Stimulated activated CD8-positive, alpha-beta memory T cell treated with anti-CD3 and anti-CD28 coated beads, Interleukin-12 subunit alpha, Interleukin-12 subunit beta, amount 100 ng/mL, for 24 hours (primary cell): ENCODE measurements around the gene ACTL9.
"Not testable (repeated sequence)": the region's sequence is repeated elsewhere in the genome, so short reads cannot be mapped to it uniquely, and the experiment has no call there.

Source experiments
- DNase-seq: peaks from one replicate; pipeline ENCODE4 v3.0.0-alpha.2; 2020; ENCODE audit errors: extremely low read depth

ACTL9 gene

DNA sequence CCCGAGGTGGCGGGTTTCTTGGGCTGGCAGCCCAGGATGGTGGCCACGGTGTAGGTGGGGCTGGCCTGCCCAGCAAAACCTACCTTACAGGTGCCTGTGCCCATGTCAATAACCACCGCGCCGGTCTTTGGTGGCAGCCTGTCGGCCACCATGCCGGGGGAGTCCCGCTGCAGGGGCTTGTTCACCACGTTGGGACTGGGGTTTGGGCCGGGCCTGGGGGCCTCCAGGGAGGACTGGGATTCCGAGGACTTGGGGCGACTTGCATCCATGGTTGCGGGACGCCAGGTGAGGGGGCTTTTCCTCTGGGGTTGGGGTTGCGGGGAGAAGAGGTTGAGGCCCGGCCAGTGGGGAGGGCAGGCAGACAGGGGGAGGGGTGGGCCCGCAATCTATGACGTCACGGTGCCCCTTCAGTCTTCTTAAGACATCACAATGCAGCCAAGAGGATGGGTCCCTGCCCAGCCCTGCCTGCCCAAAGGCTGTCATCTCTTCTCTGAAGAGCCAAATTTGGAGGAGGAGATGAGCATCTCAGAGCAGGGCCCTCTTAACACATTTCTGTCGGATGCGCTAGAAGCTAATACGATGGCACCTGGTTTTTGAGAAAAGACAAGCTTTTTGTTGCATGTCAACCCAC lies at the start of gene ACTL9:
Gene ACTL9 (minus strand): TSS at position 363 of the 631 bp plus-strand sequence. CDS start 94 bp downstream, at position 269.
- DNase-seq, result no peak

GRCh38 chr19:8739291-8740065 lies 40.9 kb upstream of the ACTL9 start:
- DNase-seq, result not testable (repeated sequence)

- DNase-seq, result no peak
Measured at GRCh38 chr19:8738377-8738776, 39.8 kb upstream of the ACTL9 start.

DNA sequence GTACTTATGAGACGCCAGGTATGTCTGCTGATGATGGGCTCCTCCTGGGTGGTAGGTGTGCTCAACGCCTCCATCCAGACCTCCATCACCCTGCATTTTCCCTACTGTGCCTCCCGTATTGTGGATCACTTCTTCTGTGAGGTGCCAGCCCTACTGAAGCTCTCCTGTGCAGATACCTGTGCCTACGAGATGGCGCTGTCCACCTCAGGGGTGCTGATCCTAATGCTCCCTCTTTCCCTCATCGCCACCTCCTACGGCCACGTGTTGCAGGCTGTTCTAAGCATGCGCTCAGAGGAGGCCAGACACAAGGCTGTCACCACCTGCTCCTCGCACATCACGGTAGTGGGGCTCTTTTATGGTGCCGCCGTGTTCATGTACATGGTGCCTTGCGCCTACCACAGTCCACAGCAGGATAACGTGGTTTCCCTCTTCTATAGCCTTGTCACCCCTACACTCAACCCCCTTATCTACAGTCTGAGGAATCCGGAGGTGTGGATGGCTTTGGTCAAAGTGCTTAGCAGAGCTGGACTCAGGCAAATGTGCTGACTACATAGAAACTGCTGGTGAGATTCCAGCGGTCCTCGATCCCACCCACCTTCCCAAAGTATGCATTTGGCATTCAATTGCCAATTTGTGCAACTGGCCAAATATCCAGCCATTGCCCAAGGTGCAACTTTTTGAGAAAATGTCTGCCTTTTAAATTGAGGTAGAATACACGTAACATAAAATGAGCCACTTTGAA lies 33.0 kb upstream of the ACTL9 start:
- no peak for DNase-seq

DNA sequence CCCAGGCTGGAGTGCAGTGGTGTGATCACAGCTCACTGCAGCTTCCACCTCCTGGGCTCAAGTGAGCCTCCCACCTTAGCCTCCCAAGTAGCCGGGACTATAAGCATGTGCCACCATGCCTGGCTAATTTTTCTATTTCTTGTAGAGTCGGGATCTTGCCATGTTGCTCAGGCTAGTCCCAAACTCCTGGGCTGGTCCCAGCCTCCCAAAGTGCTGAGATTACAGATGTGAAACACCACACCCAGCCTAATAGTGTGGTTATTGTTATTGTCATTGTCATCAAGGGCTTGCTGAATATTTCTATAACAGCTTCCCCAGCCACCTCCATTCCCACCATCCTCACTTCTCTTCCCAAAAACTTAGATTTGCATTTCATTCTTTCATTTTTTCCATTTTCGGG lies 25.7 kb upstream of the ACTL9 start:
- no peak for DNase-seq

GRCh38 chr19:8722032-8722431 lies 23.4 kb upstream of the ACTL9 start:
- no peak for DNase-seq

DNA sequence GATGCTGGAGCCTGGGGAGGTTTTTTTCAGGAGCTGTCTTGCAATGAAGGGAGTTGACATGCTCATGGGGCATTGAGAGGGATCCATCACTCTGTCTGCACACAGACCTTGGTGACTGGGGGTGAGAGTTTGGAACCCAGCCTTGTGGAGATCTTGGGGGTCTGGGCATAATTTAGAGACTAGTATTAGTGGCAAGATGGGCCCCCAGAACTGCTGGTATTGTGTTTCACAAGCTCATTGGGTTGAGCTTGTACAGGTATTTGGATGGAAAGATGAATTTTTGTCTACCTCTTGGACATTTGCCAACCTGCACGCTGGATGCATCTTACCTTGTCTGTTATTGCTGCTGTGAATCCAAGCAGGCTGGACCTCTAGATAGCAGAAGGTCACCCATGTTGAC lies 22.7 kb upstream of the ACTL9 start, which contains the start of gene OR2Z1:
Gene OR2Z1 (plus strand): TSS at position 301 of the 400 bp plus-strand sequence. CDS start 9,395 bp downstream, outside the sequence.
- no peak for DNase-seq

DNA sequence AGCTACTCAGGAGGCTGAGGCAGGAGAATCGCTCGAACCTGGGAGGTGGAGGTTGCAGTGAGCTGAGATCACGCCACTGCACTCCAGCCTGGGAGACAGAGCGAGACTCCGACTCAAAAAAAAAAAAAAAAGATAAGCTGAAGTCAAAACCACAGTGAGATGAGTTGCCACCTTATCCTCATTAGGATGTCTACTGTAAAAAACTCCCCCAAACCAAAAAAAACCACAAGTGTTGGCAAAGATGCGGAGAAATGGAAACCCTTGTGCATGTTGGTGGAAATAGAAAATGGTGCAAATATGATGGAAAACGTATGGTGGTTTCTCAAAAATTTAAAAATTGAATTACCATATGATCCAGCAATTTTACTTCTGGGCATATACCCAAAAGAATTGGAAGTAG lies 11.7 kb upstream of the ACTL9 start:
- DNase-seq, result not testable (repeated sequence)

GRCh38 chr19:8705742-8706141 lies 7.1 kb upstream of the ACTL9 start:
- DNase-seq, result no peak

DNA sequence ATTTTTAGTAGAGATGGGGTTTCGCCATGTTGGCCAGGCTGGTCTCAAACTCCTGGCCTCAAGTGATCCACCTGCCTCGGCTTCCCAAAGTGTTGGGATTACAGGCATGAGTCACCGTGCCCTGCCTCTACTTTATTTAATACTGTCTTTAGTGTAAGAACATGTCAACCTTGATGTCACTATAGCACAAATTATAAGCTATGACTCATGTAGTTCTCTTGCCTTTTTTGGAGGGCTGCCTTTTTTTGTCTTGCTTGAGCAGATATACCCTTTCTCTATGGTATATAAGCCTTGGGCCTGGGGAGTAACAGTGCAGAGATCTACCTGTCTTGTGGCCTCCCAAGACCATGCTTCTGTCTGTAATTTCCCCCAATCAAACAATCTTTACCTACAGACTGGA lies 6.7 kb upstream of the ACTL9 start:
- not testable (repeated sequence) for DNase-seq

GRCh38 chr19:8703223-8703622 lies 4.6 kb upstream of the ACTL9 start:
- no peak for DNase-seq

GRCh38 chr19:8702350-8702749 lies 3.8 kb upstream of the ACTL9 start:
- DNase-seq, result no peak

DNA sequence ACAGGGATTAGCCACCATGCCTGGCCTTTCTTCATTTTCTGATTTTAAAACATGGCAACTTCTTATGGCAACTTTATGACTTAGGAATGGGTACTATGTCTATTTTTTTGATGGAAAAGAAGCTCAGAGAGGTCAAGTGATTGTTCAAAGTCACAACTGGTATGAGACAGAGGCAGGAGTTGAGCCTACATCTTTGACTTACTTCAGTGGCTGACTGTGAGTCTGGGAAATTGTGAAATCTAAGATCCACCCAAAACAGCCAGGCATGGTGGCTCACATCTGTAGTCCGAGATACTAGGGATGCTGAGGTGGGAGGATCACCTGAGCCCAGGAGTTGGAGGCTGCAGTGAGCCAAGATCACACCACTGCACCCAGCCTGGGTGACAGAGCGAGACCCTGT lies 2.4 kb upstream of the ACTL9 start:
- DNase-seq, result no peak

GRCh38 chr19:8699908-8700307 lies 1.3 kb upstream of the ACTL9 start:
- no peak for DNase-seq

GRCh38 chr19:8697671-8698432 lies 743 bp downstream of the ACTL9 start:
- DNase-seq, result no peak

DNA sequence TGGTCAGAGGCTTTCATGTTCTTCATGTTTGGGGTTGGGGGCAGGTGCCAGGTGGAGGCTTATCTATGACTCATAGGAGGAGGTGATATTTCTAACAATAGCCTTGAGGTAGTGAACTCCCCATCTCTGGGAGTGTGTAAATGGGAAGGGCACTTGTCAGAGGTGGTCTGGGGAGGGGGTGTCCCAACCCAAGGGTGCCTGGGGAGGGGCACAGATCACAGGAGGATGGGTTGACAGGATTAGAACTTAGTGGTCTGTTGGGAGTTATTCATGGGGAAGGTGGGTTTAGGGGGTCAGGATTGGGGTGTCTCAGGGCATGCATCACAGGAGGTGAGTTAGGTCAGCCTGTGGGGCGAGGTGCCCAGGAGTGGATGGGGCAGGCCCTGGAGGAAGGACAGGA lies 1.6 kb downstream of the ACTL9 start:
- DNase-seq, result no peak

DNA sequence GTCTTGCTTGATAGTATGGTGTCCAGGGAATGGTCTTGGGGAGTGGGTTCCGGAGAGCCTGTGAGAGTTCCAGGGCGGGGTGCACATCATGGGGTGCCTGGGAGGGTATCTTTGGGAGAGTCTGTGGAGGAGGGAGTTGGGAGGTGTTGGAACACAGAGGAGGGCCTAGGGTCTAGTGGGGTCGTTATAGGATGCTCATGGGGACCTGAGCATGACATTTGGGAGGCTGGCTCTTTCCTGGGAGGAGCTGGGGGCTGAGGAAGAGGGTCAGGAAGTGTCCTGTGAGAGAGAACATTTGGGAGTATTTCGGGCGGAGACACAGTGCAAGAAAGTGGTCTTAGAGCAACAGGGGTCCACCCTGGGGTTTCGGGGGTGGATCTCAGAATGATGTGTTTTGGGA lies 2.7 kb downstream of the ACTL9 start:
- DNase-seq, result no peak

GRCh38 chr19:8695501-8695900 lies 3.1 kb downstream of the ACTL9 start:
- no peak for DNase-seq

- no peak for DNase-seq
Measured at GRCh38 chr19:8690753-8691539, 7.6 kb downstream of the ACTL9 start.

DNA sequence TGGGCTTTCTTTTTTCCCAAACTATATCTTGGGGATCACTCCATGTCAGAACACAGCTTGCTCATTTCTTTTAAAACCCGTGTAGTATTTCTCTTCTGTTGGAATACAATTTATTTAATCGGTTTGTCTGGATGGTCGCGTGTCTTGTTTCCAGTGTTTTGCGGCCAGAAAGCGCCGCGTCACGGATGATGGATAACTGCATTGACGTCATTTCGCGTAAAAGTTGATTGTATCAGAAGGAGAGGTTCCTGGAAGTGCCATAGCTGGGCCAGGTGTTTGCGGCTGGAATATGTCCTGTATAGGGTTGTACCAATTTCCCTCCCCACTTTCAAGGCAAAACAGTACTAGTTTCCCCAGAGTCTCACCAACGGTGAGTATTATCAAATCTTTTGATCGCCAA lies 9.7 kb downstream of the ACTL9 start:
- no peak for DNase-seq

GRCh38 chr19:8686549-8686948 lies 12.0 kb downstream of the ACTL9 start:
- DNase-seq, result no peak
